ENCODE data around the gene SRRT. TPM values are rescaled to one million over a fixed set of nuclear protein-coding genes. Genes with fewer than 3 reads are reported as not detected.
"Not testable (repeated sequence)": the region's sequence is repeated elsewhere in the genome, so short reads cannot be mapped to it uniquely, and the experiment has no call there.

Gene SRRT
- total RNA-seq, 1 donor = 50.1 TPM

DNA sequence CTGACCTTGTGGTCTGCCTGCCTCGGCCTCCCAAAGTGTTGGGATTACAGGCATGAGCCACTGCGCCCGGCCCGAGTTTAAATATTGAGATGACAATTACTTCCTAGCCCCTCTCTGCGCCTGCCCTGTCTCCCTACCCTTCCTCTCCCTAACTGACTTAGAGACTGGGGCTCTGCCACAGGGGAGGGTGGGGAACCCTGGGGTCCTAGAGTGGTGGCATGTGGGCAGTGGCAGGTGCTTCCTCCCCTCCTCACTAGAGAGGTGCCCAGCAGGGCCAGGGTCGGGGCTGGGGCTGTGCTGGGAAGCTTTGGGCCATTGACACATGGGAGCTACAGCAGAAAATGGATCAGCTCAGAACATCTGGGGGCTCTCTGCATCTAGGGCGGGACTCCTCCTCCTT, 27.7 kb downstream of the SRRT start:
- no peak for DNase-seq (ENCODE audit: low read depth)
- TF ChIP-seq, protein P1, sequence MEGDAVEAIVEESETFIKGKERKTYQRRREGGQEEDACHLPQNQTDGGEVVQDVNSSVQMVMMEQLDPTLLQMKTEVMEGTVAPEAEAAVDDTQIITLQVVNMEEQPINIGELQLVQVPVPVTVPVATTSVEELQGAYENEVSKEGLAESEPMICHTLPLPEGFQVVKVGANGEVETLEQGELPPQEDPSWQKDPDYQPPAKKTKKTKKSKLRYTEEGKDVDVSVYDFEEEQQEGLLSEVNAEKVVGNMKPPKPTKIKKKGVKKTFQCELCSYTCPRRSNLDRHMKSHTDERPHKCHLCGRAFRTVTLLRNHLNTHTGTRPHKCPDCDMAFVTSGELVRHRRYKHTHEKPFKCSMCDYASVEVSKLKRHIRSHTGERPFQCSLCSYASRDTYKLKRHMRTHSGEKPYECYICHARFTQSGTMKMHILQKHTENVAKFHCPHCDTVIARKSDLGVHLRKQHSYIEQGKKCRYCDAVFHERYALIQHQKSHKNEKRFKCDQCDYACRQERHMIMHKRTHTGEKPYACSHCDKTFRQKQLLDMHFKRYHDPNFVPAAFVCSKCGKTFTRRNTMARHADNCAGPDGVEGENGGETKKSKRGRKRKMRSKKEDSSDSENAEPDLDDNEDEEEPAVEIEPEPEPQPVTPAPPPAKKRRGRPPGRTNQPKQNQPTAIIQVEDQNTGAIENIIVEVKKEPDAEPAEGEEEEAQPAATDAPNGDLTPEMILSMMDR (IDR thresholded peaks at IDR 0.05; ENCODE audit: insufficient read depth, low read depth, low read length) = no peak
- H3K4me3 ChIP-seq (ENCODE audit: low read depth, low read length) = no peak overlapping the region

- TF ChIP-seq, protein P1 (IDR thresholded peaks at IDR 0.05; ENCODE audit: insufficient read depth, low read depth, low read length) = no peak
- no peak for DNase-seq (ENCODE audit: low read depth)
- H3K4me3 ChIP-seq (ENCODE audit: low read depth, low read length) = no peak overlapping the region
Observed at GRCh38 chr7:100908512-100908911, 33.6 kb downstream of the SRRT start.

- not testable (repeated sequence) for DNase-seq (ENCODE audit: low read depth); H3K4me3 ChIP-seq (ENCODE audit: low read depth, low read length)
Observed at GRCh38 chr7:100910443-100910842, 35.5 kb downstream of the SRRT start.

DNA sequence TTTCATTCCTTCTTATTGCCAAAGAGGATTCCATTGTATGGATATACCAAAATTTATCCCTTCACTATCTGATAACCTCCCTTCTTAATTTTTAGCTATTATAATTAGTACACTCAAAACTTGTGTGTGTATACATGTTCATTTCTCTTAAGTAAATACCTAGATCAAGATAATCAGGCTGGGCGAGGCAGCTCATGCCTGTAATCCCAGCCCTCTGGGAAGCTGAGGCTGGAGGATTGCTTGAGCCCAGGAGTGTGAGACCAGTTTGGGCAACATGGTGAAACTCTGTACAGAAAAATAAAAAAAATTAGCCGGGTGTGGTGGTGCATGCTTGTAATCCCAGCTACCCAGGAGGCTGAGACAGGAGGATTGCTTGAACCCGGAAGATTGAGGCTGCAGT, 36.6 kb downstream of the SRRT start:
- TF ChIP-seq, protein P1 (IDR thresholded peaks at IDR 0.05; ENCODE audit: insufficient read depth, low read depth, low read length) = no peak
- no peak overlapping the region for H3K4me3 ChIP-seq (ENCODE audit: low read depth, low read length)
- no peak for DNase-seq (ENCODE audit: low read depth)

GRCh38 chr7:100914208-100914878, 39.4 kb downstream of the SRRT start:
- no peak overlapping the region for H3K4me3 ChIP-seq (ENCODE audit: low read depth, low read length)
- DNase-seq (ENCODE audit: low read depth) = no peak
- TF ChIP-seq, protein P1 (IDR thresholded peaks at IDR 0.05; ENCODE audit: insufficient read depth, low read depth, low read length) = no peak

DNA sequence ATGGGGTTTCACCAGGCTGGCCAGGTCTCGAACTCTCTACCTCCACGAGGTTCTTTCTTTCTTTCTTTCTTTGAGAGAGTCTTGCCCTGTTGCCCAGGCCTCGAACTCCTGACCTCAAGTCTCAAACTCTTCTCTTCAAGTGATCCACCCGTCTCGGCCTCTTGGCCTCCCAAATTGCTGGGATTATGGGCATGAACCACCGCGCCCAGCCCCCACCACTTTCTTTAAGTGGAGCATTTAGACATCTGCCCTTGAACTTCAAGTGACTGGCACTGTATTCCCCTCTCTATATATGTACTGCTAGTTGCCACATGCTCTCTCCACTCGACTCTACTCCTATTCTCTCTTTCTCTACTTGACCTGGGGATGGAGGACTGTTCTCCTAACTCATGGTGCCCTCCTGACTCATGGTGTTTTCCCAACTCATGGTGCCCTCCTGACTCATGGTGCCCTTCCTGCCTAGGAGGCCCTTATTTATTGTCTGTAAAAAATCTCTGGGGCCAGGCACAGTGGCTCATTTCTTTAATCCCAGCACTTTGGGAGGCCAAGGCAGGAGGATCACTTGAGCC, 40.1 kb downstream of the SRRT start:
- no peak overlapping the region for H3K4me3 ChIP-seq (ENCODE audit: low read depth, low read length)
- TF ChIP-seq, protein P1 (IDR thresholded peaks at IDR 0.05; ENCODE audit: insufficient read depth, low read depth, low read length) = no peak
- no peak for DNase-seq (ENCODE audit: low read depth)

DNA sequence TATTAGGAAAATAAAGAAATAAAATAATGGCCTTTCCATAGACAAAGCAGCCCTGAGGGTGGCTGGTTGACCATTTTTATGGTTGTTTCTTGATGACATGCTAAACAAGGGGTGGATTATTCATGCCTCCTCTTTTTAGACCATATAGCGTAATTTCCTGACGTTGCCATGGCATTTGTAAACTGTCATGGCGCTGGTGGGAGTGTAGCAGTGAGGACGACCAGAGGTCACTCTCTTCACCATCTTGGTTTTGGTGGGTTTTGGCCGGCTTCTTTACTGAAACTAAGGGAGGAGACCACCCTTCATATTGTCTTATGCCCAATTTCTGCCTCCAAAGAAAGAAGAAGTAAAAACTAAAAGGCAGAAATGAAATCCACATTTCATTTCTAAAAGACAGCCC, 44.4 kb downstream of the SRRT start:
- H3K4me3 ChIP-seq (ENCODE audit: low read depth, low read length); DNase-seq (ENCODE audit: low read depth): not testable (repeated sequence)

GRCh38 chr7:100919779-100920437, 45.0 kb downstream of the SRRT start:
- not testable (repeated sequence) for H3K4me3 ChIP-seq (ENCODE audit: low read depth, low read length); DNase-seq (ENCODE audit: low read depth)
